Kidney (tissue), 14 donors: ENCODE results near the gene EGFR. TPM values are rescaled to one million over a fixed set of nuclear protein-coding genes. Genes with fewer than 3 reads are reported as not detected.

Experiments used
- DNase-seq, 5 donors: peaks; one replicate each; pipeline ENCODE4 v3.0.0-alpha.2; 2013 to 2020
- FAIRE-seq: peaks from 2 replicates; lab custom pipeline; 2012; peaks lifted over from hg19 to GRCh38; lab: Jason Lieb, UNC
- H3K27ac ChIP-seq, 2 donors: one replicate each; pipeline ENCODE4 v1.7.0; 2013; ENCODE audit warnings: low read depth in 2 of 2, low read length in 2 of 2, inconsistent platforms in 1 of 2
- H3K27me3 ChIP-seq: one replicate; pipeline ENCODE4 v1.7.1; 2013; ENCODE audit warnings: low read length, inconsistent platforms; ENCODE audit not compliant: control insufficient read depth, insufficient read depth
- H3K36me3 ChIP-seq, 3 donors: one replicate each; pipeline versions ENCODE4 v1.7.0 to v1.7.1; 2013; ENCODE audit warnings: low read length in 3 of 3, control low read depth in 1 of 3, inconsistent platforms in 1 of 3; ENCODE audit not compliant: insufficient read depth in 3 of 3, control insufficient read depth in 2 of 3
- H3K4me1 ChIP-seq, 3 donors: one replicate each; pipeline versions ENCODE4 v1.7.0 to v1.7.1; 2013; ENCODE audit warnings: low read length in 3 of 3, inconsistent platforms in 1 of 3, low read depth in 1 of 3; ENCODE audit not compliant: control insufficient read depth in 2 of 3, insufficient read depth in 2 of 3
- H3K4me3 ChIP-seq, 3 donors: one replicate each; pipeline versions ENCODE4 v1.7.0 to v1.8.1; 2013; ENCODE audit warnings: low read length in 3 of 3, control low read depth in 1 of 3, inconsistent platforms in 1 of 3
- H3K9ac ChIP-seq, 3 donors: one replicate each; pipeline versions ENCODE4 v1.7.0 to v1.7.1; 2013; ENCODE audit warnings: low read length in 3 of 3, control low read depth in 1 of 3, inconsistent platforms in 1 of 3
- H3K9me3 ChIP-seq, 3 donors: one replicate each; pipeline versions ENCODE4 v1.7.0 to v1.7.1; 2013; ENCODE audit warnings: low read length in 3 of 3, control low read depth in 1 of 3, inconsistent platforms in 1 of 3; ENCODE audit not compliant: control insufficient read depth in 2 of 3, insufficient read depth in 1 of 3
- CTCF ChIP-seq: IDR thresholded peaks from 3 replicates; pipeline ENCODE4 v1.5.1; 2012; ENCODE audit warnings: mild to moderate bottlenecking, moderate library complexity, borderline replicate concordance; ENCODE audit not compliant: insufficient read depth; ENCODE audit errors: extremely low read depth
- intact Hi-C: fragments of 100-400 bp; cut with DNase I; formaldehyde crosslinking; loops from one replicate; pipeline ENCODE4 v1.11.1; 2022
- polyA plus RNA-seq: library from polyadenylated mRNA; stranded (reverse); fragments of 350-450 nt; fragmentation: Illumina TruSeq; extraction: RNeasy Lipid Tissue Mini Kit (QIAGEN cat#74804); gene quantifications from one replicate; pipeline ENCODE4 v1.2.3, GENCODE V29; 2014; ENCODE audit warnings: low read depth, low replicate concordance; ENCODE audit not compliant: insufficient read depth
- total RNA-seq: library from RNA; stranded (reverse); fragmentation: NEBNext Ultra II Directional; extraction: Animal tissue kit (Norgen Biotek cat#: 25700); gene quantifications from one replicate; pipeline ENCODE4 v1.2.1, GENCODE V29; 2021
- donor health status: control.
- donor health status: control.
- donor health status: control.
- donor health status: control.
- donor health status: control.
- donor health status: DM: yes; HTN: yes; CAD: no.
- donor health status: Normal renal cell carcinoma (clear cell type).

The EGFR gene
- total and polyA plus RNA-seq, 2 donors from 2014 or later, result 5.9 to 61.3 TPM

- no peak overlapping the region for H3K9ac ChIP-seq
- DNase-seq, result no peak
- intact Hi-C loops, result no loop called here
These were observed 81.2 kb downstream of the EGFR start for GRCh38 chr7:55099821-55100543.

GRCh38 chr7:55100544-55101327, 81.9 kb downstream of the EGFR start:
- Histone ChIP-seq H3K9ac (no peak overlapping the region), H3K27me3 (no peaks in the 10 kb centered on the region), H3K36me3 (no peaks in the 10 kb centered on the region), H3K27ac (no peak overlapping the region), H3K4me1 (peaks cover 0 to 6% (median 4%) of the 10 kb centered on the region in 3 donors), H3K9me3 (no peaks in the 10 kb centered on the region), H3K4me3 (no peak overlapping the region)
- DNase-seq, result peak in 4 of 5 donors; percentile 47 to 79 (median 62)
- FAIRE-seq, result no peak
- no peak for TF ChIP-seq CTCF
- intact Hi-C loops, result no loop called here

More at GRCh38 chr7:55099821-55100543, 81.2 kb downstream of the EGFR start:
- no peak for TF ChIP-seq CTCF
- Histone ChIP-seq H3K27ac (no peak overlapping the region), H3K4me3 (no peak overlapping the region), H3K27me3 (no peaks in the 10 kb centered on the region), H3K4me1 (peaks cover 0 to 4% (median 3%) of the 10 kb centered on the region in 3 donors), H3K36me3 (no peaks in the 10 kb centered on the region), H3K9me3 (no peaks in the 10 kb centered on the region)
- FAIRE-seq, result no peak

- TF ChIP-seq CTCF, result no peak
- H3K4me1 ChIP-seq, result peaks cover 0 to 6% (median 4%) of the 10 kb centered on the region in 3 donors
- H3K4me3 ChIP-seq, result no peak overlapping the region
- no peak overlapping the region for H3K27ac ChIP-seq
- intact Hi-C loops, result no loop called here
- DNase-seq (no peak), FAIRE-seq (no peak)
- no peak overlapping the region for H3K9ac ChIP-seq
- no peaks in the 10 kb centered on the region for H3K36me3 ChIP-seq
- no peaks in the 10 kb centered on the region for H3K9me3 ChIP-seq
- no peaks in the 10 kb centered on the region for H3K27me3 ChIP-seq
These were observed 82.5 kb downstream of the EGFR start for GRCh38 chr7:55101359-55101758.
